Measurements from ENCODE around the gene ROBO1. TPM values are rescaled to one million over a fixed set of nuclear protein-coding genes. Genes with fewer than 3 reads are reported as not detected.

Gene ROBO1
- total RNA-seq, 1 donor from 2014 or later = 43.7 TPM

- Mint-ChIP-seq H3K36me3 (ENCODE audit: low read depth) (peaks cover 18% of the 10 kb centered on the region), H3K9me3 (ENCODE audit: low read depth) (no peaks in the 10 kb centered on the region), H3K27me3 (ENCODE audit: low read depth) (no peaks in the 10 kb centered on the region), H3K27ac (ENCODE audit: unreplicated experiment) (no peak overlapping the region), H3K4me3 (ENCODE audit: unreplicated experiment) (no peak overlapping the region), H3K4me1 (ENCODE audit: low read depth) (no peaks in the 10 kb centered on the region)
- no peak for DNase-seq (ENCODE audit: low spot score)
- TF ChIP-seq CTCF (IDR thresholded peaks at IDR 0.05) = no peak
Observed at GRCh38 chr3:78604341-78604740, 1163.5 kb downstream of the ROBO1 start.

- Mint-ChIP-seq H3K9me3 (ENCODE audit: low read depth) (no peaks in the 10 kb centered on the region), H3K27ac (ENCODE audit: unreplicated experiment) (no peak overlapping the region), H3K4me3 (ENCODE audit: unreplicated experiment) (no peak overlapping the region), H3K36me3 (ENCODE audit: low read depth) (peaks cover 12% of the 10 kb centered on the region), H3K4me1 (ENCODE audit: low read depth) (no peaks in the 10 kb centered on the region), H3K27me3 (ENCODE audit: low read depth) (no peaks in the 10 kb centered on the region)
- no peak for TF ChIP-seq CTCF (IDR thresholded peaks at IDR 0.05)
- DNase-seq (ENCODE audit: low spot score) = no peak
Observed at GRCh38 chr3:78601249-78601648, 1166.5 kb downstream of the ROBO1 start.

GRCh38 chr3:78589778-78590177 lies 1178.0 kb downstream of the ROBO1 start:
- no peak for TF ChIP-seq CTCF (IDR thresholded peaks at IDR 0.05)
- Mint-ChIP-seq H3K4me3 (ENCODE audit: unreplicated experiment) (no peak overlapping the region), H3K27ac (ENCODE audit: unreplicated experiment) (no peak overlapping the region)

GRCh38 chr3:78588906-78589621 lies 1178.7 kb downstream of the ROBO1 start:
- no peaks in the 10 kb centered on the region for H3K4me1 Mint-ChIP-seq (ENCODE audit: low read depth)
- H3K27ac Mint-ChIP-seq (ENCODE audit: unreplicated experiment) = no peak overlapping the region
- no peaks in the 10 kb centered on the region for H3K9me3 Mint-ChIP-seq (ENCODE audit: low read depth)
- no peak for DNase-seq (ENCODE audit: low spot score)
- H3K27me3 Mint-ChIP-seq (ENCODE audit: low read depth) = no peaks in the 10 kb centered on the region
- no peak overlapping the region for H3K4me3 Mint-ChIP-seq (ENCODE audit: unreplicated experiment)
- no peaks in the 10 kb centered on the region for H3K36me3 Mint-ChIP-seq (ENCODE audit: low read depth)
- no peak for TF ChIP-seq CTCF (IDR thresholded peaks at IDR 0.05)

More at GRCh38 chr3:78589778-78590177, 1178.0 kb downstream of the ROBO1 start:
- no peaks in the 10 kb centered on the region for H3K4me1 Mint-ChIP-seq (ENCODE audit: low read depth)
- no peaks in the 10 kb centered on the region for H3K36me3 Mint-ChIP-seq (ENCODE audit: low read depth)
- no peaks in the 10 kb centered on the region for H3K27me3 Mint-ChIP-seq (ENCODE audit: low read depth)
- DNase-seq (ENCODE audit: low spot score) = no peak
- H3K9me3 Mint-ChIP-seq (ENCODE audit: low read depth) = no peaks in the 10 kb centered on the region

GRCh38 chr3:78580681-78581080 lies 1187.1 kb downstream of the ROBO1 start:
- H3K36me3 Mint-ChIP-seq (ENCODE audit: low read depth) = no peaks in the 10 kb centered on the region
- no peak for DNase-seq (ENCODE audit: low spot score)
- H3K4me3 Mint-ChIP-seq (ENCODE audit: unreplicated experiment) = no peak overlapping the region
- H3K4me1 Mint-ChIP-seq (ENCODE audit: low read depth) = peaks cover 2% of the 10 kb centered on the region
- no peaks in the 10 kb centered on the region for H3K27me3 Mint-ChIP-seq (ENCODE audit: low read depth)
- no peak overlapping the region for H3K27ac Mint-ChIP-seq (ENCODE audit: unreplicated experiment)
- no peak for TF ChIP-seq CTCF (IDR thresholded peaks at IDR 0.05)
- H3K9me3 Mint-ChIP-seq (ENCODE audit: low read depth) = no peaks in the 10 kb centered on the region
